Keratinocyte (primary cell): ENCODE results near the gene ATP5F1B. TPM values are rescaled to one million over a fixed set of nuclear protein-coding genes. Genes with fewer than 3 reads are reported as not detected.

Experiments
- DNase-seq: peaks from one replicate; pipeline ENCODE4 v3.0.0-alpha.2; 2011; ENCODE audit warnings: low read depth, missing footprints, low spot score
- FAIRE-seq: peaks from 2 replicates; lab custom pipeline; 2011; peaks lifted over from hg19 to GRCh38; lab: Jason Lieb, UNC
- H2AFZ ChIP-seq: 2 replicates; pipeline ENCODE4 v1.6.0; 2012; ENCODE audit warnings: low read length, control low read depth, inconsistent platforms; ENCODE audit not compliant: control insufficient read depth
- H3K27ac ChIP-seq: 2 replicates; pipeline ENCODE4 v1.5.1; 2011; ENCODE audit warnings: low read length; ENCODE audit not compliant: control insufficient read depth, insufficient read depth
- H3K27me3 ChIP-seq: 3 replicates; pipeline ENCODE4 v1.6.0; 2011; ENCODE audit warnings: low read length; ENCODE audit not compliant: control insufficient read depth, insufficient read depth; ENCODE audit errors: extremely low read depth
- H3K36me3 ChIP-seq, 2 experiments: 2 replicates in 1 of 2; 3 replicates in 1 of 2; pipeline ENCODE4 v1.5.1; 2011; ENCODE audit warnings: low read length in 2 of 2, mild to moderate bottlenecking in 1 of 2; ENCODE audit not compliant: control insufficient read depth in 2 of 2, insufficient read depth in 2 of 2; ENCODE audit errors: extremely low read depth in 1 of 2
- H3K4me1 ChIP-seq: 3 replicates; pipeline ENCODE4 v1.5.1; 2011; ENCODE audit warnings: low read length; ENCODE audit not compliant: control insufficient read depth, insufficient read depth; ENCODE audit errors: extremely low read depth
- H3K4me2 ChIP-seq: 3 replicates; pipeline ENCODE4 v1.6.0; 2011; ENCODE audit warnings: low read depth, low read length; ENCODE audit not compliant: control insufficient read depth, insufficient read depth; ENCODE audit errors: extremely low read depth
- H3K4me3 ChIP-seq, 3 experiments: fragments of 200-600 bp in 1 of 3; sonication (generic) in 1 of 3; 2 replicates in 2 of 3; 3 replicates in 1 of 3; pipeline ENCODE4 v1.5.1; 2011 to 2016; ENCODE audit warnings: low read length in 3 of 3, mild to moderate bottlenecking in 3 of 3, control low read depth in 2 of 3, inconsistent platforms in 1 of 3, low read depth in 1 of 3, mixed read lengths in 1 of 3, mixed run types in 1 of 3, moderate library complexity in 1 of 3; ENCODE audit not compliant: control insufficient read depth in 2 of 3, insufficient read depth in 2 of 3; ENCODE audit errors: extremely low read depth in 1 of 3
- H3K79me2 ChIP-seq: 2 replicates; pipeline ENCODE4 v1.6.0; 2012; ENCODE audit warnings: low read length; ENCODE audit not compliant: control insufficient read depth, insufficient read depth
- H3K9ac ChIP-seq: 3 replicates; pipeline ENCODE4 v1.6.0; 2011; ENCODE audit warnings: low read length; ENCODE audit not compliant: control insufficient read depth, insufficient read depth; ENCODE audit errors: extremely low read depth
- H3K9me1 ChIP-seq: 3 replicates; pipeline ENCODE4 v1.6.0; 2011; ENCODE audit warnings: low read length; ENCODE audit not compliant: control insufficient read depth, insufficient read depth; ENCODE audit errors: extremely low read depth
- H3K9me3 ChIP-seq: 2 replicates; pipeline ENCODE4 v1.5.1; 2012; ENCODE audit warnings: low read depth, low read length; ENCODE audit not compliant: control insufficient read depth
- H4K20me1 ChIP-seq: 3 replicates; pipeline ENCODE4 v1.6.0; 2011; ENCODE audit warnings: low read length; ENCODE audit not compliant: control insufficient read depth, insufficient read depth; ENCODE audit errors: extremely low read depth
- CTCF ChIP-seq, 3 experiments: IDR thresholded peaks in 1 of 3; conservative IDR thresholded peaks in 1 of 3; optimal IDR thresholded peaks in 1 of 3; 2 replicates in 2 of 3; 3 replicates in 1 of 3; pipeline versions ENCODE3 to v1.5.1; 2011; ENCODE audit warnings: low read length in 3 of 3, mild to moderate bottlenecking in 3 of 3, moderate library complexity in 2 of 3, control low read depth in 1 of 3, inconsistent platforms in 1 of 3; ENCODE audit not compliant: insufficient read depth in 2 of 3; ENCODE audit errors: extremely low read depth in 1 of 3
- EZH2 ChIP-seq: IDR thresholded peaks from one replicate; pipeline ENCODE4 v1.6.1; 2012; ENCODE audit warnings: inconsistent platforms, mild to moderate bottlenecking, low read length, moderate library complexity
- dilution Hi-C: fragments of 300-500 bp; cut with MboI; formaldehyde crosslinking; loops from one replicate; pipeline ENCODE4 v1.7.0; 2020; ENCODE audit warnings: low sequenced_read_pairs; ENCODE audit not compliant: extremely low pct_ligation_motif_present
- polyA plus RNA-seq, 5 experiments: library from polyadenylated mRNA; depleted of rRNA in 3 of 5; stranded (reverse) in 3 of 5; stranded (forward) in 1 of 5; unstranded in 1 of 5; fragments of >200 nt; gene quantifications; 1 replicate in 1 of 5; 2 replicates in 3 of 5; 3 replicates in 1 of 5; pipeline versions ENCODE4 v1.2.1 to v1.2.3, GENCODE V29; 2011 to 2012; ENCODE audit warnings: missing spikeins in 2 of 5, low read depth in 1 of 5, low replicate concordance in 1 of 5
- small RNA-seq, 3 experiments: library from RNA; depleted of rRNA; stranded (forward); fragments of <200 nt; gene quantifications; one replicate each; pipeline ENCODE3, GENCODE V24; 2012; ENCODE audit warnings: low read depth in 3 of 3, low replicate concordance in 1 of 3; ENCODE audit not compliant: insufficient read length in 3 of 3

ATP5F1B gene
- polyA plus RNA-seq, 1 donor (not counting 4 experiments of a cell fraction or from before 2014, with no cell fraction given): 1,488 TPM

- FAIRE-seq: no peak
- Histone ChIP-seq H3K9me3 (no peaks in the 10 kb centered on the region), H3K36me3 (peaks cover 34 to 39% of the 10 kb centered on the region in 2 experiments), H4K20me1 (no peaks in the 10 kb centered on the region), H3K4me2 (no peak overlapping the region), H3K79me2 (no peaks in the 10 kb centered on the region), H3K27ac (no peak overlapping the region), H3K27me3 (no peaks in the 10 kb centered on the region), H3K9ac (no peak overlapping the region), H3K4me1 (peaks cover 8% of the 10 kb centered on the region), H3K9me1 (no peaks in the 10 kb centered on the region), H2AFZ (no peak overlapping the region), H3K4me3 (no peak overlapping the region)
- no peak for DNase-seq
- TF ChIP-seq CTCF (optimal IDR thresholded peaks at IDR 0.05 in 1 of 3, IDR thresholded peaks at IDR 0.05 in 1 of 3, conservative IDR thresholded peaks at IDR 0.05 in 1 of 3; ENCODE audit: extremely low read depth in 1 of 3, insufficient read depth in 2 of 3, low read length in 3 of 3): no peak
- no peak for TF ChIP-seq EZH2
- dilution Hi-C loops: no loop called here
These were observed 56.0 kb downstream of the ATP5F1B start for GRCh38 chr12:56589783-56590182.

Small RNA genes lying within 50 kb of the gene (small RNA-seq; reads per million reads assigned to genes)
- gene RN7SL809P: 0 to 0.07 (median 0) reads per million in 3 experiments
- gene RNU6-343P: 0 reads per million in 3 experiments
- gene SNORD59A: 138 to 16,304 (median 6,015) reads per million in 3 experiments

Other genes with a start within 250 kb of the ATP5F1B start
- 1.4 to 3.5 TPM (median 2.6 TPM) in 3 replicates for gene TIMELESS, start 196.6 kb downstream of the ATP5F1B start, polyA plus RNA-seq
- not detected in 3 replicates for gene MIP, start 191.3 kb downstream of the ATP5F1B start, polyA plus RNA-seq
- gene SPRYD4, start 177.4 kb downstream of the ATP5F1B start, polyA plus RNA-seq: 2.1 to 3.3 TPM (median 3.1 TPM) in 3 replicates
- 0.63 to 0.87 TPM (median 0.68 TPM) in 3 replicates for gene GLS2, start 157.8 kb downstream of the ATP5F1B start, polyA plus RNA-seq
- gene RBMS2, start 124.2 kb downstream of the ATP5F1B start, polyA plus RNA-seq: 46.2 to 83.0 TPM (median 64.5 TPM) in 3 replicates
- 55.7 to 63.7 TPM (median 56.6 TPM) in 3 replicates for gene BAZ2A, start 15.7 kb downstream of the ATP5F1B start, polyA plus RNA-seq
- gene PTGES3, start 42.3 kb upstream of the ATP5F1B start, polyA plus RNA-seq: 53.0 to 136 TPM (median 112 TPM) in 3 replicates
- 649 to 953 TPM (median 747 TPM) in 3 replicates for gene NACA, start 79.3 kb upstream of the ATP5F1B start, polyA plus RNA-seq
- 2.7 to 12.0 TPM (median 10.1 TPM) in 3 replicates for gene PRIM1, start 106.3 kb upstream of the ATP5F1B start, polyA plus RNA-seq
- gene HSD17B6, start 117.3 kb upstream of the ATP5F1B start, polyA plus RNA-seq: 0.21 to 1.3 TPM (median 0.45 TPM) in 3 replicates